ENCODE results near the gene ZNF443.
A peak's percentile ranks its signal among the peaks of the same experiment; 100 is the strongest.
"Not testable (repeated sequence)": the region's sequence is repeated elsewhere in the genome, so short reads cannot be mapped to it uniquely, and the experiment has no call there.

Gene ZNF443

DNA sequence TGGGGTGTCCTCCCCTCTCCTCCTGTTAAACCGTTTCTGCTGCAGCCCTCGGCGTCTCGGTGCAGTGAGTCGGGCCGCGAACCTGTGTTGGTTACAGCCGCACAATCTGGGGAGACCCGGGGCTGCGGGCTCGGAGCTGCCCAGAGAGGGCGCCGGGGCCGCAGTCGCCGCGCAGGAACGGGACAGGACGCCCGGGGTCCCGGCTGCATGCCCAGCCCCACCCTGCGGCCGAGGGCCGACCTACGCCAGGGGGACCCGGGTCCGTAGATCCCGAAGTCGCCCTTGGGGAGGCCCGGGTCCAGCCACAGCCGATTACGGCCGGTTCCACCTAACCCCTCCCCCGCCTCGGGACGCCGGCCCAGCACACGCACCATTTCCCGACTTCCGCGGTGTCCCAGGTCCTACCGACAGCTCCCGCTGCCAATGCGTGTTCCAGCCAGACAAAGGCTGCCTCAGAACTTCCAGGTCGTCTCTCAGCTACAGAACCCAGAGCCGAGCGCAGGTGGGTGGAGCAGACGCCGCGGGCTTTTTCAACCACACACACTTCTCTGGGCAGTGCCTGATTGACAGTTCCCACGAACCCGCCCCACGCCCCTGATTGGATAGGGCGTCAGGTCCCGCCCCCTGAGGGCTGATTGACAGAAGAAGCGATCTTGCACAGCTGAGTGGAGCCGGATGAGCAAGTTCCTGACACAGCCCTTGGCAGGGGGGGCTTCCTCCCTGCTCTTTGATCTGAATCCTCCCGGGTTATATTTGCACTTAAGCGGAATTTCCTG, at the start of gene ZNF443 (continued):
- TF ChIP-seq TCF7L2 (IDR thresholded peaks at IDR 0.05; ENCODE audit: borderline replicate concordance, low read depth, low read length) = peak; percentile 91
- TF ChIP-seq, protein P1, sequence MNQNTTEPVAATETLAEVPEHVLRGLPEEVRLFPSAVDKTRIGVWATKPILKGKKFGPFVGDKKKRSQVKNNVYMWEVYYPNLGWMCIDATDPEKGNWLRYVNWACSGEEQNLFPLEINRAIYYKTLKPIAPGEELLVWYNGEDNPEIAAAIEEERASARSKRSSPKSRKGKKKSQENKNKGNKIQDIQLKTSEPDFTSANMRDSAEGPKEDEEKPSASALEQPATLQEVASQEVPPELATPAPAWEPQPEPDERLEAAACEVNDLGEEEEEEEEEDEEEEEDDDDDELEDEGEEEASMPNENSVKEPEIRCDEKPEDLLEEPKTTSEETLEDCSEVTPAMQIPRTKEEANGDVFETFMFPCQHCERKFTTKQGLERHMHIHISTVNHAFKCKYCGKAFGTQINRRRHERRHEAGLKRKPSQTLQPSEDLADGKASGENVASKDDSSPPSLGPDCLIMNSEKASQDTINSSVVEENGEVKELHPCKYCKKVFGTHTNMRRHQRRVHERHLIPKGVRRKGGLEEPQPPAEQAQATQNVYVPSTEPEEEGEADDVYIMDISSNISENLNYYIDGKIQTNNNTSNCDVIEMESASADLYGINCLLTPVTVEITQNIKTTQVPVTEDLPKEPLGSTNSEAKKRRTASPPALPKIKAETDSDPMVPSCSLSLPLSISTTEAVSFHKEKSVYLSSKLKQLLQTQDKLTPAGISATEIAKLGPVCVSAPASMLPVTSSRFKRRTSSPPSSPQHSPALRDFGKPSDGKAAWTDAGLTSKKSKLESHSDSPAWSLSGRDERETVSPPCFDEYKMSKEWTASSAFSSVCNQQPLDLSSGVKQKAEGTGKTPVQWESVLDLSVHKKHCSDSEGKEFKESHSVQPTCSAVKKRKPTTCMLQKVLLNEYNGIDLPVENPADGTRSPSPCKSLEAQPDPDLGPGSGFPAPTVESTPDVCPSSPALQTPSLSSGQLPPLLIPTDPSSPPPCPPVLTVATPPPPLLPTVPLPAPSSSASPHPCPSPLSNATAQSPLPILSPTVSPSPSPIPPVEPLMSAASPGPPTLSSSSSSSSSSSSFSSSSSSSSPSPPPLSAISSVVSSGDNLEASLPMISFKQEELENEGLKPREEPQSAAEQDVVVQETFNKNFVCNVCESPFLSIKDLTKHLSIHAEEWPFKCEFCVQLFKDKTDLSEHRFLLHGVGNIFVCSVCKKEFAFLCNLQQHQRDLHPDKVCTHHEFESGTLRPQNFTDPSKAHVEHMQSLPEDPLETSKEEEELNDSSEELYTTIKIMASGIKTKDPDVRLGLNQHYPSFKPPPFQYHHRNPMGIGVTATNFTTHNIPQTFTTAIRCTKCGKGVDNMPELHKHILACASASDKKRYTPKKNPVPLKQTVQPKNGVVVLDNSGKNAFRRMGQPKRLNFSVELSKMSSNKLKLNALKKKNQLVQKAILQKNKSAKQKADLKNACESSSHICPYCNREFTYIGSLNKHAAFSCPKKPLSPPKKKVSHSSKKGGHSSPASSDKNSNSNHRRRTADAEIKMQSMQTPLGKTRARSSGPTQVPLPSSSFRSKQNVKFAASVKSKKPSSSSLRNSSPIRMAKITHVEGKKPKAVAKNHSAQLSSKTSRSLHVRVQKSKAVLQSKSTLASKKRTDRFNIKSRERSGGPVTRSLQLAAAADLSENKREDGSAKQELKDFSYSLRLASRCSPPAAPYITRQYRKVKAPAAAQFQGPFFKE (tag by site-specific recombination; IDR thresholded peaks at IDR 0.05; ENCODE audit: borderline replicate concordance) = no peak
- TF ChIP-seq, protein P2, sequence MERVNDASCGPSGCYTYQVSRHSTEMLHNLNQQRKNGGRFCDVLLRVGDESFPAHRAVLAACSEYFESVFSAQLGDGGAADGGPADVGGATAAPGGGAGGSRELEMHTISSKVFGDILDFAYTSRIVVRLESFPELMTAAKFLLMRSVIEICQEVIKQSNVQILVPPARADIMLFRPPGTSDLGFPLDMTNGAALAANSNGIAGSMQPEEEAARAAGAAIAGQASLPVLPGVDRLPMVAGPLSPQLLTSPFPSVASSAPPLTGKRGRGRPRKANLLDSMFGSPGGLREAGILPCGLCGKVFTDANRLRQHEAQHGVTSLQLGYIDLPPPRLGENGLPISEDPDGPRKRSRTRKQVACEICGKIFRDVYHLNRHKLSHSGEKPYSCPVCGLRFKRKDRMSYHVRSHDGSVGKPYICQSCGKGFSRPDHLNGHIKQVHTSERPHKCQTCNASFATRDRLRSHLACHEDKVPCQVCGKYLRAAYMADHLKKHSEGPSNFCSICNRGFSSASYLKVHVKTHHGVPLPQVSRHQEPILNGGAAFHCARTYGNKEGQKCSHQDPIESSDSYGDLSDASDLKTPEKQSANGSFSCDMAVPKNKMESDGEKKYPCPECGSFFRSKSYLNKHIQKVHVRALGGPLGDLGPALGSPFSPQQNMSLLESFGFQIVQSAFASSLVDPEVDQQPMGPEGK (tag by site-specific recombination; IDR thresholded peaks at IDR 0.05) = peak; percentile 33; the same call in 1 of the 2 replicates
- TF ChIP-seq, protein P3, sequence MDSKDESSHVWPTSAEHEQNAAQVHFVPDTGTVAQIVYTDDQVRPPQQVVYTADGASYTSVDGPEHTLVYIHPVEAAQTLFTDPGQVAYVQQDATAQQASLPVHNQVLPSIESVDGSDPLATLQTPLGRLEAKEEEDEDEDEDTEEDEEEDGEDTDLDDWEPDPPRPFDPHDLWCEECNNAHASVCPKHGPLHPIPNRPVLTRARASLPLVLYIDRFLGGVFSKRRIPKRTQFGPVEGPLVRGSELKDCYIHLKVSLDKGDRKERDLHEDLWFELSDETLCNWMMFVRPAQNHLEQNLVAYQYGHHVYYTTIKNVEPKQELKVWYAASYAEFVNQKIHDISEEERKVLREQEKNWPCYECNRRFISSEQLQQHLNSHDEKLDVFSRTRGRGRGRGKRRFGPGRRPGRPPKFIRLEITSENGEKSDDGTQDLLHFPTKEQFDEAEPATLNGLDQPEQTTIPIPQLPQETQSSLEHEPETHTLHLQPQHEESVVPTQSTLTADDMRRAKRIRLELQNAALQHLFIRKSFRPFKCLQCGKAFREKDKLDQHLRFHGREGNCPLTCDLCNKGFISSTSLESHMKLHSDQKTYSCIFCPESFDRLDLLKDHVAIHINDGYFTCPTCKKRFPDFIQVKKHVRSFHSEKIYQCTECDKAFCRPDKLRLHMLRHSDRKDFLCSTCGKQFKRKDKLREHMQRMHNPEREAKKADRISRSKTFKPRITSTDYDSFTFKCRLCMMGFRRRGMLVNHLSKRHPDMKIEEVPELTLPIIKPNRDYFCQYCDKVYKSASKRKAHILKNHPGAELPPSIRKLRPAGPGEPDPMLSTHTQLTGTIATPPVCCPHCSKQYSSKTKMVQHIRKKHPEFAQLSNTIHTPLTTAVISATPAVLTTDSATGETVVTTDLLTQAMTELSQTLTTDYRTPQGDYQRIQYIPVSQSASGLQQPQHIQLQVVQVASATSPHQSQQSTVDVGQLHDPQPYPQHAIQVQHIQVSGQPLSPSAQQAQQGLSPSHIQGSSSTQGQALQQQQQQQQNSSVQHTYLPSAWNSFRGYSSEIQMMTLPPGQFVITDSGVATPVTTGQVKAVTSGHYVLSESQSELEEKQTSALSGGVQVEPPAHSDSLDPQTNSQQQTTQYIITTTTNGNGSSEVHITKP (tag by site-specific recombination; IDR thresholded peaks at IDR 0.05) = peak; percentile 71
- TF ChIP-seq, protein P4, sequence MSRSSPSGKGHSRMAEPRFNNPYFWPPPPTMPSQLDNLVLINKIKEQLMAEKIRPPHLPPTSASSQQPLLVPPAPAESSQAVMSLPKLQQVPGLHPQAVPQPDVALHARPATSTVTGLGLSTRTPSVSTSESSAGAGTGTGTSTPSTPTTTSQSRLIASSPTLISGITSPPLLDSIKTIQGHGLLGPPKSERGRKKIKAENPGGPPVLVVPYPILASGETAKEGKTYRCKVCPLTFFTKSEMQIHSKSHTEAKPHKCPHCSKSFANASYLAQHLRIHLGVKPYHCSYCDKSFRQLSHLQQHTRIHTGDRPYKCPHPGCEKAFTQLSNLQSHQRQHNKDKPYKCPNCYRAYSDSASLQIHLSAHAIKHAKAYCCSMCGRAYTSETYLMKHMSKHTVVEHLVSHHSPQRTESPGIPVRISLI (tag by site-specific recombination; IDR thresholded peaks at IDR 0.05) = no peak

DNA sequence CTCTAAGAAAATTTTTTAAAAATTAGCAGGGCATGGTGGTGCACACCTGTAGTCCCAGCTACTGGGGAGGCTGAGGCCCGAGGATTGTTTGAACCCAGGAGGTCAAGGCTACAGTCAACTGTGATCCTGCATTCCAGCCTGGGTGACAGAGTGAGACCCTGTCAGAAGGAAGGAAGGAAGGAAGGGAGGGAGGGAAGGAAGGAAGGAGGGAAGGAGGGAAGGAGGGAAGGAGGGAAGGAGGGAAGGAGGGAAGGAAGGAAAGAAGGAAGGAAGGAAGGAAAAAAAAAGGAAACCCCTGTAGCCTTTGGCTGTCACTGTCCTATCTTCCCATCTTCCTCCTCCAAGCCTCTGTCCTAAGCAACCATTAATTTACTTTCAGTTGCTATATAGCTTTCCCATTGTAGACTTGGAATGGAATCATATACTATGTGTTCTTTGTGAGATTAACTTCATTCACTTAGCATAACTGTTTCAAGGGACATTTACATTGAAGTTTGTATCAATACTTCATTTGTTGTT, 45.5 kb upstream of the ZNF443 start:
- H3K4me3 ChIP-seq (ENCODE audit: low read depth, low read length); H3K36me3 ChIP-seq (ENCODE audit: control insufficient read depth in 2 of 2, insufficient read depth in 1 of 2, low read length in 2 of 2); CTCF ChIA-PET; H3K4me1 ChIP-seq (ENCODE audit: control insufficient read depth, insufficient read depth, low read length); H3K9me3 ChIP-seq (ENCODE audit: control insufficient read depth, insufficient read depth, low read depth, low read length); H3K27ac ChIP-seq (ENCODE audit: extremely low read depth, low read depth, low read length): not testable (repeated sequence)
- POLR2A ChIA-PET = interaction anchor here (0.6 to 1.3 kb wide), 2 partner anchors 9 to 970 kb away, joined by 3 to 4 read pairs; no protein-coding TSS in a partner anchor
- TF ChIP-seq ZNF366 (tag by site-specific recombination; conservative IDR thresholded peaks at IDR 0.05) = peak; percentile 93

DNA sequence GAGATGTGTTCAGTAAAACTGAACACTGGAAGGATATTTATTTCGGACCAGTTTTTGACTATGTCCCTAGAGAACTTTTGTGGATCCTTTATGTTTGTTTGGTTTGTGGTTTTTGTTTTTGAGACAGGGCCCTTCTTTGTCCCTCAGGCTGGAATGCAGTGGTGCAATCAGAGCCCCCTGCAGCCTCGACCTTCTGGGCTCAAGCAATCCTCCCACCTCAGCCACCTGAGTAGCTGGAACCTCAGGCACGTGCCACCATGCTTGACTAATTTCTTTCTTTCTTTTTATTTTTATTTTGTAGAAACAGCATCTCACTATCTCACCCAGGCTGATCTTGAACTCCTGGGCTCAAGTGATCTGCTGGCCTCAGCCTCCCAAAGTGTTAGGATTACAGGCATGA, 44.8 kb upstream of the ZNF443 start:
- ChIA-PET POLR2A (interaction anchor here (1.3 kb wide), 1 partner anchor 10 kb away, joined by 4 read pairs; no protein-coding TSS in a partner anchor), CTCF (no interaction called here)
- no peak overlapping the region for H3K27ac ChIP-seq (ENCODE audit: extremely low read depth, low read depth, low read length)
- H3K9me3 ChIP-seq (ENCODE audit: control insufficient read depth, insufficient read depth, low read depth, low read length) = no peaks in the 10 kb centered on the region
- H3K4me1 ChIP-seq (ENCODE audit: control insufficient read depth, insufficient read depth, low read length) = no peaks in the 10 kb centered on the region
- no peaks in the 10 kb centered on the region; a peak in 1 of 3 replicates for H3K36me3 ChIP-seq (ENCODE audit: control insufficient read depth in 2 of 2, insufficient read depth in 1 of 2, low read length in 2 of 2)
- H3K4me3 ChIP-seq (ENCODE audit: low read depth, low read length) = no peak overlapping the region
- TF ChIP-seq, protein P5, sequence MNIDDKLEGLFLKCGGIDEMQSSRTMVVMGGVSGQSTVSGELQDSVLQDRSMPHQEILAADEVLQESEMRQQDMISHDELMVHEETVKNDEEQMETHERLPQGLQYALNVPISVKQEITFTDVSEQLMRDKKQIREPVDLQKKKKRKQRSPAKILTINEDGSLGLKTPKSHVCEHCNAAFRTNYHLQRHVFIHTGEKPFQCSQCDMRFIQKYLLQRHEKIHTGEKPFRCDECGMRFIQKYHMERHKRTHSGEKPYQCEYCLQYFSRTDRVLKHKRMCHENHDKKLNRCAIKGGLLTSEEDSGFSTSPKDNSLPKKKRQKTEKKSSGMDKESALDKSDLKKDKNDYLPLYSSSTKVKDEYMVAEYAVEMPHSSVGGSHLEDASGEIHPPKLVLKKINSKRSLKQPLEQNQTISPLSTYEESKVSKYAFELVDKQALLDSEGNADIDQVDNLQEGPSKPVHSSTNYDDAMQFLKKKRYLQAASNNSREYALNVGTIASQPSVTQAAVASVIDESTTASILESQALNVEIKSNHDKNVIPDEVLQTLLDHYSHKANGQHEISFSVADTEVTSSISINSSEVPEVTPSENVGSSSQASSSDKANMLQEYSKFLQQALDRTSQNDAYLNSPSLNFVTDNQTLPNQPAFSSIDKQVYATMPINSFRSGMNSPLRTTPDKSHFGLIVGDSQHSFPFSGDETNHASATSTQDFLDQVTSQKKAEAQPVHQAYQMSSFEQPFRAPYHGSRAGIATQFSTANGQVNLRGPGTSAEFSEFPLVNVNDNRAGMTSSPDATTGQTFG (tag by site-specific recombination; IDR thresholded peaks at IDR 0.05; ENCODE audit: borderline replicate concordance) = no peak
- TF ChIP-seq, protein P6, sequence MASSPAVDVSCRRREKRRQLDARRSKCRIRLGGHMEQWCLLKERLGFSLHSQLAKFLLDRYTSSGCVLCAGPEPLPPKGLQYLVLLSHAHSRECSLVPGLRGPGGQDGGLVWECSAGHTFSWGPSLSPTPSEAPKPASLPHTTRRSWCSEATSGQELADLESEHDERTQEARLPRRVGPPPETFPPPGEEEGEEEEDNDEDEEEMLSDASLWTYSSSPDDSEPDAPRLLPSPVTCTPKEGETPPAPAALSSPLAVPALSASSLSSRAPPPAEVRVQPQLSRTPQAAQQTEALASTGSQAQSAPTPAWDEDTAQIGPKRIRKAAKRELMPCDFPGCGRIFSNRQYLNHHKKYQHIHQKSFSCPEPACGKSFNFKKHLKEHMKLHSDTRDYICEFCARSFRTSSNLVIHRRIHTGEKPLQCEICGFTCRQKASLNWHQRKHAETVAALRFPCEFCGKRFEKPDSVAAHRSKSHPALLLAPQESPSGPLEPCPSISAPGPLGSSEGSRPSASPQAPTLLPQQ (tag by site-specific recombination; IDR thresholded peaks at IDR 0.05) = no peak
- TF ChIP-seq ZNF776 (tag by site-specific recombination; IDR thresholded peaks at IDR 0.05; ENCODE audit: borderline replicate concordance) (no peak), MEIS1 (CRISPR knock-in tag; IDR thresholded peaks at IDR 0.05; ENCODE audit: borderline replicate concordance) (no peak), ZNF157 (tag by site-specific recombination; IDR thresholded peaks at IDR 0.05) (no peak), ZNF510 (tag by site-specific recombination; IDR thresholded peaks at IDR 0.05; ENCODE audit: insufficient replicate concordance) (no peak), ZNF707 (tag by site-specific recombination; IDR thresholded peaks at IDR 0.05) (no peak)

Data from HEK293 (cell line).